Large intestine (tissue), 3 donors: ENCODE results near the gene GAMT. TPM values are rescaled to one million over a fixed set of nuclear protein-coding genes. Genes with fewer than 3 reads are reported as not detected.
"Not testable (repeated sequence)": the region's sequence is repeated elsewhere in the genome, so short reads cannot be mapped to it uniquely, and the experiment has no call there.

Source experiments
- DNase-seq, 2 donors: peaks; one replicate each; pipeline versions ENCODE4 v3.0.0 to v3.0.0-alpha.2; 2013
- H3K27ac ChIP-seq: one replicate; pipeline ENCODE4 v1.5.1; 2013; ENCODE audit warnings: low read length
- H3K27me3 ChIP-seq: 2 replicates; pipeline ENCODE4 v1.6.1; 2013; ENCODE audit warnings: low read length; ENCODE audit not compliant: control insufficient read depth, insufficient read depth
- H3K36me3 ChIP-seq: 2 replicates; pipeline ENCODE4 v1.6.1; 2013; ENCODE audit warnings: low read length; ENCODE audit not compliant: control insufficient read depth, insufficient read depth
- H3K4me1 ChIP-seq: one replicate; pipeline ENCODE4 v1.6.1; 2013; ENCODE audit warnings: low read length; ENCODE audit not compliant: control insufficient read depth, insufficient read depth
- H3K4me3 ChIP-seq: one replicate; pipeline ENCODE4 v1.5.1; 2013; ENCODE audit warnings: low read length
- H3K9me3 ChIP-seq: one replicate; pipeline ENCODE4 v1.6.1; 2013; ENCODE audit warnings: mild to moderate bottlenecking, low read depth, low read length, moderate library complexity; ENCODE audit not compliant: control insufficient read depth
- WGBS: methylation state at CpG from one replicate; pipeline ENCODE4 v1.1.5; 2013; ENCODE audit warnings: low lambda C conversion rate; ENCODE audit not compliant: insufficient coverage; 5-methylcytosine and 5-hydroxymethylcytosine counted together
- polyA plus RNA-seq: library from polyadenylated mRNA; unstranded; fragments of 120-200 nt; gene quantifications from one replicate; pipeline ENCODE4 v1.2.1, GENCODE V29; 2013

GAMT gene
- polyA plus RNA-seq, 1 donor = 16.0 TPM

GRCh38 chr19:1441677-1442438 is 40.5 kb upstream of the GAMT start:
- Histone ChIP-seq H3K4me1 (peaks cover 28% of the 10 kb centered on the region), H3K4me3 (no peak overlapping the region), H3K27ac (no peak overlapping the region), H3K36me3 (peaks cover 31% of the 10 kb centered on the region), H3K27me3 (peaks cover 15% of the 10 kb centered on the region), H3K9me3 (peaks cover 3% of the 10 kb centered on the region)
- no peak for DNase-seq
- 100% methylated on average over 1 of the region's 25 CpGs for WGBS

- Histone ChIP-seq H3K27me3 (peaks cover 7% of the 10 kb centered on the region), H3K36me3 (peaks cover 31% of the 10 kb centered on the region), H3K9me3 (no peaks in the 10 kb centered on the region), H3K27ac (no peak overlapping the region), H3K4me1 (peaks cover 26% of the 10 kb centered on the region), H3K4me3 (no peak overlapping the region)
- DNase-seq = no peak
- WGBS = no CpG with 5 or more reads among the region's 9 CpGs
Measured at GRCh38 chr19:1441022-1441426, 39.7 kb upstream of the GAMT start.

DNA sequence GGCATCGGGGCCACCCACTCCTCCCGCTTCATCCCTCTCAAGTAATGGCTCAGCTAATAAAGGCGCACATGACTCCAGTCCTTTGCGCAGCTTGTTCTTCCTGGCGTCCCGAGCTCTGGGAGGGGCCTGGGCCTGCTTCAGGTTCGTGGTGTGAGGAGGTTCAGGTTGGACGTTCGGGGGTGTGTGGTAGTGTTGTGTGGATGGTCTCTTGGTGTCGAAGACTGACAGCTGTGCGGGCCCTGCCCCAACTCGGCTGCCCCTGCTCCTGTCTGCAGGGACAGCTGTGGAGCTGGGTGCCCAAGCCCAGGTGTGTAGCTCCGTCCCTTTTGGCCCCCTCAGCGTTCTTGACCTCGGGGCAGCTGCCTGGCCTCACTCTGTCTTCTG is 39.1 kb upstream of the GAMT start:
- H3K27ac ChIP-seq = no peak overlapping the region
- no peak for DNase-seq
- peaks cover 2% of the 10 kb centered on the region for H3K27me3 ChIP-seq

GRCh38 chr19:1439525-1440417 is 38.4 kb upstream of the GAMT start:
- not testable (repeated sequence) for H3K27ac ChIP-seq, H3K27me3 ChIP-seq, H3K9me3 ChIP-seq, DNase-seq
- peaks cover 21% of the 10 kb centered on the region for H3K4me1 ChIP-seq
- H3K36me3 ChIP-seq = peaks cover 38% of the 10 kb centered on the region
- WGBS = no CpG with 5 or more reads among the region's 57 CpGs
- peak overlapping the region; percentile 80 for H3K4me3 ChIP-seq

More for the DNA sequence above, 39.1 kb upstream of the GAMT start:
- no CpG with 5 or more reads among the region's 15 CpGs for WGBS
- no peak overlapping the region for H3K4me3 ChIP-seq
- H3K36me3 ChIP-seq = peaks cover 35% of the 10 kb centered on the region
- peaks cover 23% of the 10 kb centered on the region for H3K4me1 ChIP-seq
- H3K9me3 ChIP-seq = no peaks in the 10 kb centered on the region

DNA sequence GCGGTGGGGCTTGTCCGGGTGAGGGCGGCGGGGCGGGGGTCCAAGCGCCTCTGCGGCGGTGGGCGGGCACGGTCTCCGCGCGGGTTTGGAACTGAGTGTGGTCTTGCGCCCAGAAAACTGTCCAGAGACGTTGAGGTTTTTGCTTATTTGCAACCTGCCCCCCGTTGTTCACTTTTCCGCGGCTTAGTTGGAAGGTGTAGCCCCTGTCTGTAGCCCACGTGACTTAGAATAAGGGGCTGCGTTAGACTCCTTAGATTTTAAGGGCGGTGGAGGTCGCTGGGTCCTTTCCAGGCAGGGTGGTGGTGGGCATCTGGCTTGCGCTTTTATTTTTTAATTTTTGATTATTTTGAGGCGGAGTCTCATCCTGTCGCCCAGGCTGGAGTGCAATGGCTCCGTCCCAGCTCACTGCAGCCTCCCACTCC is 37.6 kb upstream of the GAMT start:
- WGBS = no CpG with 5 or more reads among the region's 26 CpGs
- DNase-seq = no peak
- peaks cover 46% of the 10 kb centered on the region for H3K36me3 ChIP-seq

GRCh38 chr19:1438035-1438932 is 36.9 kb upstream of the GAMT start, which contains the start of gene RPS15:
Gene RPS15 (plus strand): TSS chr19:1438396. CDS start chr19:1438426, 30 bp downstream.
- Histone ChIP-seq H3K4me3 (peak within 1 kb of the TSS; percentile 80), H3K27me3 (no peaks in the 10 kb centered on the region), H3K9me3 (peaks cover 13% of the 10 kb centered on the region), H3K36me3 (peaks cover 52% of the 10 kb centered on the region), H3K4me1 (peaks cover 15% of the 10 kb centered on the region), H3K27ac (peak within 1 kb of the TSS; percentile 68)
- WGBS = no CpG with 5 or more reads among the region's 100 CpGs
- peak; percentile 98 to 99 for DNase-seq

More for the DNA sequence above, 37.6 kb upstream of the GAMT start:
- Histone ChIP-seq H3K27ac (no peak overlapping the region), H3K9me3 (peaks cover 9% of the 10 kb centered on the region), H3K27me3 (no peaks in the 10 kb centered on the region), H3K4me3 (peak overlapping the region; percentile 80), H3K4me1 (peaks cover 16% of the 10 kb centered on the region)

GRCh38 chr19:1437609-1438008 is 36.3 kb upstream of the GAMT start:
- peaks cover 13% of the 10 kb centered on the region for H3K9me3 ChIP-seq
- no peaks in the 10 kb centered on the region for H3K27me3 ChIP-seq
- H3K36me3 ChIP-seq = peaks cover 59% of the 10 kb centered on the region
- peak overlapping the region; percentile 67 for H3K27ac ChIP-seq
- no peak for DNase-seq
- H3K4me1 ChIP-seq = peaks cover 15% of the 10 kb centered on the region
- 50% methylated on average over 2 of the region's 8 CpGs for WGBS
- H3K4me3 ChIP-seq = peak overlapping the region; percentile 80

DNA sequence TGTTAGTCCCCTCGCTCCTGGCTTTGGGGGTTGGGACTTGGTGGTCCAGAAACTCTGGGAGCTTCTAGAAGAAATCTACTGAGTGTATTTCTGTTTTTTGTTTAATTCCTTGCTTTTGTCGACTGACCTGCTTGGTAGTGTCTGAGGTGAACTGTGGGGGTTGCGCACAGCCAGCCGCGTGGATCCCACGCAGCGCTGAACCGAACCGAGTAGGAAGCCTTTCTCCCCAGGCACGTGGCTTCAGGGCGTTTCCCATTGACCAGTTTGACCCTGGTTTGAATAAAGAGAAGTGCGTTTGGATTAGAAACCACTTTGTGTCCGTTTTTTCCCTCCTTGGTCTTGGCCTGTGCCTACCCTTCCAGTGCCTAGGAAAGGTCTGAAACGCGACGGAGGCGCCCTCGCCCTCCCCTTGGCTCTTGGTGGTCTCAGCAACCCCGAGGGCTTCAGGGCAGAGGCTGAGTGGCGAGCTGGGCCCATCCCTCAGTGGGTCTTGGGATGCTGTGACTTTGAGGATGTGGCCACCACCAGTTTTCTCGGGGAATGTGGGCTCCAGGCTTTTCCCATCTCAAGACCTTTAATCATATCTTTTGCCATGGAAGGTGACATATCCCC is 34.1 kb upstream of the GAMT start:
- DNase-seq = no peak
- WGBS = no CpG with 5 or more reads among the region's 21 CpGs
- no peak overlapping the region for H3K27ac ChIP-seq
- no peak overlapping the region for H3K4me3 ChIP-seq
- peaks cover 12% of the 10 kb centered on the region for H3K4me1 ChIP-seq
- peaks cover 13% of the 10 kb centered on the region for H3K9me3 ChIP-seq
- peaks cover 57% of the 10 kb centered on the region for H3K36me3 ChIP-seq
- no peaks in the 10 kb centered on the region for H3K27me3 ChIP-seq

- Histone ChIP-seq H3K36me3 (peaks cover 57% of the 10 kb centered on the region), H3K4me3 (no peak overlapping the region), H3K27me3 (no peaks in the 10 kb centered on the region), H3K27ac (no peak overlapping the region), H3K4me1 (peaks cover 9% of the 10 kb centered on the region), H3K9me3 (peaks cover 13% of the 10 kb centered on the region)
- WGBS = no CpG with 5 or more reads among the region's 39 CpGs
- DNase-seq = no peak
Measured at GRCh38 chr19:1434577-1435060, 33.3 kb upstream of the GAMT start.
